ENCODE data around the gene MCC.

GRCh38 chr5:113271015-113271414 lies 217.2 kb downstream of the MCC start:
- TF ChIP-seq EZH2 (IDR thresholded peaks at IDR 0.05; ENCODE audit: borderline replicate concordance, low read depth, low read length, poor library complexity, severe bottlenecking): no peak
- TF ChIP-seq, protein P1, sequence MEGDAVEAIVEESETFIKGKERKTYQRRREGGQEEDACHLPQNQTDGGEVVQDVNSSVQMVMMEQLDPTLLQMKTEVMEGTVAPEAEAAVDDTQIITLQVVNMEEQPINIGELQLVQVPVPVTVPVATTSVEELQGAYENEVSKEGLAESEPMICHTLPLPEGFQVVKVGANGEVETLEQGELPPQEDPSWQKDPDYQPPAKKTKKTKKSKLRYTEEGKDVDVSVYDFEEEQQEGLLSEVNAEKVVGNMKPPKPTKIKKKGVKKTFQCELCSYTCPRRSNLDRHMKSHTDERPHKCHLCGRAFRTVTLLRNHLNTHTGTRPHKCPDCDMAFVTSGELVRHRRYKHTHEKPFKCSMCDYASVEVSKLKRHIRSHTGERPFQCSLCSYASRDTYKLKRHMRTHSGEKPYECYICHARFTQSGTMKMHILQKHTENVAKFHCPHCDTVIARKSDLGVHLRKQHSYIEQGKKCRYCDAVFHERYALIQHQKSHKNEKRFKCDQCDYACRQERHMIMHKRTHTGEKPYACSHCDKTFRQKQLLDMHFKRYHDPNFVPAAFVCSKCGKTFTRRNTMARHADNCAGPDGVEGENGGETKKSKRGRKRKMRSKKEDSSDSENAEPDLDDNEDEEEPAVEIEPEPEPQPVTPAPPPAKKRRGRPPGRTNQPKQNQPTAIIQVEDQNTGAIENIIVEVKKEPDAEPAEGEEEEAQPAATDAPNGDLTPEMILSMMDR (conservative IDR thresholded peaks at IDR 0.05; ENCODE audit: low read depth, low read length): no peak

All from A673 (cell line).